ENCODE measurements around the gene ANKRD33.

The ANKRD33 gene

DNA sequence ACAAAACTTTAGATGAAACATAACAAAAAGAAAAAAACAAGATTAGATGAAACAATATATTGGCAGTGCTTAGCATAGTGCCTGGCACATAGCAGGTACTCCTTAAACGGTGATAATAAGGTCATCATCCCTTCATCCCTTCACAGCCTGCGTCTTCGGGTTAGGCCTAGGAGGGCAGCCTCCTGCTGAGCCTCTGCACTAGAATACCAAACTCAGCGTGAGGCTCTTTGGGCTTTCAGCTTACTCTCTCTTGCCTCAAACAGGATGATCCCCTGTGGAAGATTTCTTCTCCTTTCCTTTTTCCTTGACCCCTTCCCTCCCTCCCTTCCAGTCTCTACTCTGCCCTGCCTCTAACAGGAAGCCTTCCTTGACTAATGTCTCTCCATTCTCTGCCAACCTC is 25.0 kb upstream of the ANKRD33 start:
- DNase-seq, result no peak

DNA sequence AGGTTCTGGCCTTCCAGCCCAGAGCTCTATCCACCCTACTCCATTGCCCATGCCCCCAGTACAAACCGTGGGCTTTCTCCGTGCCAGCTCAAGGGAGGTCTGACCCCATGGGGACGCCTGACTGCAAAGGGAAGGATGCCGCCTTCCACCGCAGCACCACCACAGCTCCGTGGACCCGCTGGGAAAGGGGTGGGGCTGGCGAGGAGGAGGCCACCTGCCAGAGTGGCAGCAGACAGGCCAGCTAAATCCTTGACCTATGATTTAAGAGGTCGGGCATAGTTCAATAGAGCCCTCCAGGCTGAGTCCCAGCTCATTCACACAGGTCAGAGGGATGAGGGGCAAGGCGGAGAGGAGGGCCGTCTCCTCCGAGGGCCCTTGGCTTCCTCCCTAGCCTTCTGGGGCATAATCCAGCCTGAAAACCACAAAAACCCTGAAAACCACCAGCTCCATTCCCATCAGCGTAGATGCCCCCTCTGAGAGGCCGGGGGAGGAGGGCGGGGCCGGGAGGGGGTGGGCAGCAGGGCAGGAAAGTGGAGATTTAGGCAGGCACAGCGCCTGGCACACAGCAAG is 24.5 kb upstream of the ANKRD33 start:
- DNase-seq, result no peak

DNA sequence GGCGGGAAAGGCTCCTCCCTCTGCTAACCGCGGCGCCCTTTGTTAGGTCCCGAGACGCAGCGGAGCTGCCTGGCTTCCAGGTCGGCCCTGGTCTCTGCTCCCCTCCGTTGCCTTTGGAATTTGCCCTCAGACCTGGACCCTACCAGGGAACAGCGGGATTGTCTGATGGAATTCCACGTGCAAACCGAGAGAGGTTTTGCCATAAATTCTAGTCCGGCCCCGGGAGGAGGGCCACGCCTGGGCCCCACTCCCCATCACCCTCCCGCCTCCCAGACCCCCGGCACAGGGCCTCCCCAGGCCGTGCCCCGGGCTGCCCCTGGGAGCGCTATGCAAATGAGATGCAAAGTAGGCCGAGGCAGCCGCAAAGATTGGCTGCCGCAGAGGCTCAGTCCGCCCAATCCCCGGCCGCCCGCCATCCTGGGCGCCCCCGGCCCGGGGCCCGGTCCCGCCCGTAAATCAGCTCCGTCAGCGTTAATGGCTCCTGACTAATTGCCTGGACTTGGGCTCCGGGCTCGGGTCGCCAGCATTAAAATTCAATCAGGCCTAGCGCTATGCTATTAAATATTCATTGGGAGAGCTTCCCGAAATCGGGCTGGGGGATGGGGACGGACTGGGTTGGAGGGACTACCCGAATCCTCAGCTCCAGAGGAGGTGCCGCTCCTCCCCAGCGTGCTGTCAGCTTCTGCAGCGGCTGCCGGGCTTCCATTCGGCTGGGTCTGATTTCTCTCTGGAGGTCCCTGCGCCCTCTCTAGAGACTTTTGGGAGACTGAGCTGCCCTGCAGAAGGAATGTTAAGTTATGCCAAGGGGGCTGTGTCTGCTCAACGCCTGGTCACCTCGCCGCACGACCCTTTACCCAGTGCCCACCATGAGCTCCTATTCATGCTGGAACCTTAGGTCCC is 23.7 kb upstream of the ANKRD33 start:
- no peak for DNase-seq

DNA sequence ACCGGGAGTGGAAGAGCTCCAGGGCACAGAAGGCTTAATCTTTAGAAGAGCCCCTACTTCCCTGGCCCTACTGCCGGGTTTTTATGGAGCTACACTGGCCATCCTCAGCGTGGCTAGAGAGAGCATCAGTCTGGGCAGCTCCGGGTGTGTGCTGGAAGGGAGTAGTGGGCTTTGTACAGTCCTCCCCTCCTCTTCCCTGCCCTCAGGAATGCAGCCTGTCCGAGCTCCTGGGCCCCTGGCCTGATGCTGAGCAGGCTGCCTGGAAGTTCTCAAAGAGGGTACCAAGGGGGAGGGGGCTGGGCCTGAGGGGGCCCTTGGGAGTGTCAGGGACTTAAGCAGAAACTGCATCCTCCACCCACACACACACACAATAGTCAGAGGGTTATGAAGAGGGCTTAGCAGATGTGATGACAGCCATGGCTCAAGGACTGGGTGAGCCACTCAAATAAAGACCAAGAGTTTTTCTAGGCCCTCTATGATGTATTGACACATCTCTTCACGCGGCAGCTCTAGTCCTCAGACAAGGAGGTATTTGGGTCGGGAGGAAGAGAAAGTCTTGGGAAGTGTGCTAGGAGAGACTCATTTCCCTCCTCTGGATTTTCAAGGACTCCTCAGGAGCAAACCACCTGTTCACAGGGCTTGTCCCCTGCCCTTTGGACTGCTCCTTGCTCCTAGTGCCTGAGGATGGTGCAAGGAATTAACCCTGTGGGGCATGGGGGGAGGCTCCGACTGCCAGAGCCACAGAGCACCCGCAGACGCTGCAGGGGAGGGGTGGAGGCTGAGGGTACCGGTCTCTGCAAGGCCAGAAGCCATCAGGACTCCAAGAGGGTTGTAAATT is 22.9 kb upstream of the ANKRD33 start:
- no peak for DNase-seq

DNA sequence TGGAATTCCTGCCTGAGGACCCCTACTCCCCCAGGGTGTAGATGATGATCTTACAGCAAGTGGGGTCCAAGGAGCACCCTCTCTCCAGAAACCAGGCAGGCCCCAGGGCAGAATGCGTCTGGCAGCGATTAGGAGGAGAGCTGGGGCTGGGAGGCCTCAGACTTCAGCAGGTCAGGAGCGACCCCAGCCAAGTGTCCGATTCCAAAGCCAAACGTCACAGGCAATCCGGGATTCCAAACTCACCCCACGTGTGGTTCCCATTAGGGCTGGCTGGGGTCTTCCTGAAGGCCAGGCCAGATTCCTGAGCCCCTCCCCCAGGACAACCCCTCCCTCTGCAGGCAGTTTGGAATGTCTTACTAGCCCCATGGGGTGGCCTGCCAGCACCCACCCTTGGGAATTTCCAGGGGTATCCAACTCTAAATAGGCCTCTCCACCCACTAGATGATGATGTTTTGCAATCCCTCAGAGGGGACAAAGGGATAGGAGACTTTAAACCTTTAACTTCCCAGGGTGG is 22.1 kb upstream of the ANKRD33 start:
- DNase-seq, result no peak

DNA sequence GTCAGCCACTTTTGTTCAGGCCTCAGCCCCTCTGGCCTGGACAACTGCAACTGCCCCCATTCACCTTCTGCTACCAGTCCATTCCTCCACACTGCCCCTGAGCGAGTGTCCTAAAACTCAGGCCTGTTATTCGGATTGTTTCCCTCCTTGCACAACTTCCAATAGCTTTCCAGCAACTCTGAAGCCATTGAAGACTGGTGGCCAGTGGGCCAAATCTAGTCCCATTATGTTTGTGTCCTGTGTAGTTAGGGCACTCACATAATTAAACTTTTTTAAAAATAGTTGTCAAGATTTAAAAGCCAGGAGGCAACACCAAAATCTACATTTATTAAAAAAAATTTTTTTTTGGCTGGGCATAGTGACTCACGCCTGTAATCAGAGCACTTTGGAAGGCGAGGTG is 21.6 kb upstream of the ANKRD33 start:
- no peak for DNase-seq

DNA sequence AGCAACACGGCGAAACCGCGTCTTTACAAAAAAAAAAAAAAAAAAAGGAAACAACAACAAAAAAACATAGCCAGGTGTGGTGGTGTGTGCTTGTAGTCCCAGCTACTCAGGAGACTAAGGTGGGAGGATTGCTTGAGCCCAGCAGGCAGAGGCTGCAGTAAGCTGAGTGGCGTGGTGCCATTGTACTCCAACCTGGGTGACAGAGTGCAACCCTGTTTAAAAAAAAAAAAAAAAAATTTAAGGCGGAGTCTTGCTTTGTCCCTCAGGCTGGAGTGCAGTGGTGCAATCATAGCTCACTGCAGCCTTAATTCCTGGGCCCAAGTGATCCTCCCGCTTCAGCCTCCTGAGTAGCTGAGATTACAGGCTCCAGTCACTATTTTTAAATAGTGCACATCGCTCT is 21.1 kb upstream of the ANKRD33 start:
- no peak for DNase-seq

DNA sequence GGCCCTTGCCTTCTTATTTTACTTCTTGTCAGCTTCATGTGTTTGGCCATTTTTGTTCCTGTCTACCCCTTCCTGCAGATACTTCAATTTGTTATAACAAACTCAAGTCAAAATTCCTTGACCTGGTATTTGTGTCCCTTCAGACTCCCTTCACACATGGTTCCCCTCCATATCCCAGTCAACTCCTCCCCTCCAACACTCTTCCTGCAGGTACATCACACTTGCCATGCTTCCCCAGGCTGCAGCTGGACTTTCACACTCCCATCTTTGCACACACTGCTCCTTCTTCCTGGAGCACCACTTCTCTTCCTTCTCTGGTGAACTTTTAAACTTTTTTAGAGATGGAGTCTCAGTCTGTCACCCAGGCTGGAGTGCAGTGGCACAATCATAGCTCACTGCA is 20.5 kb upstream of the ANKRD33 start:
- no peak for DNase-seq

DNA sequence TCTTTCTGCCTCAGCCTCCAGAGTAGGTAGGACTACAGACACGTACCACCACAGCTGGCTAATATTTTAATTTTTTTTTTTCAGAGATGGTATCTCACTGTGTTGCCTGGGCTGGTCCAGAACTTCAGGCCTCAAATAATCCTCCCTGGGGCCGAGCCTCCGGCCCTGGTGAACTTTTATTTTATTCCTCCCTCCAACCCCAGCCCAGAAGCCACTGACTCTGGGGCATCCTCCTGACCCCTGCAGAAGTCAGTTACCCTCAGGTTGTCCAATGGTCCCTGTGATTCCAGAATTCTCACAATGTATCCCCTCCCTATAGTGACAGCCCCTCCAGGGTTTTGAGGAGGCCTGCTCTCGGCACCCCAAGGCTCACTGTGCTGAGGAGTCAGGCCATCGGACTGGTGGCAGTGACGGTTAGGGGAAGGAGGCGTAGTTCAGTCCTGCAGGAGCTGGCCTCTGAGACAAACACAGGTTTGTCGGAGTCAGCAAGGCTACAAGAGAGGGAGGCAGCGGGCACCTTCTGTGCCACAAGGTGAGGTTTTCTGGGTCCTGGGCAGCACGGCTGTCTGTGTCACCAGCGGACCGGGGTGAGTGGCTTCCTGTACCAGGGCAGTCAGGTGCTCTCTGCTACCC is 20.0 kb upstream of the ANKRD33 start:
- DNase-seq, result no peak

DNA sequence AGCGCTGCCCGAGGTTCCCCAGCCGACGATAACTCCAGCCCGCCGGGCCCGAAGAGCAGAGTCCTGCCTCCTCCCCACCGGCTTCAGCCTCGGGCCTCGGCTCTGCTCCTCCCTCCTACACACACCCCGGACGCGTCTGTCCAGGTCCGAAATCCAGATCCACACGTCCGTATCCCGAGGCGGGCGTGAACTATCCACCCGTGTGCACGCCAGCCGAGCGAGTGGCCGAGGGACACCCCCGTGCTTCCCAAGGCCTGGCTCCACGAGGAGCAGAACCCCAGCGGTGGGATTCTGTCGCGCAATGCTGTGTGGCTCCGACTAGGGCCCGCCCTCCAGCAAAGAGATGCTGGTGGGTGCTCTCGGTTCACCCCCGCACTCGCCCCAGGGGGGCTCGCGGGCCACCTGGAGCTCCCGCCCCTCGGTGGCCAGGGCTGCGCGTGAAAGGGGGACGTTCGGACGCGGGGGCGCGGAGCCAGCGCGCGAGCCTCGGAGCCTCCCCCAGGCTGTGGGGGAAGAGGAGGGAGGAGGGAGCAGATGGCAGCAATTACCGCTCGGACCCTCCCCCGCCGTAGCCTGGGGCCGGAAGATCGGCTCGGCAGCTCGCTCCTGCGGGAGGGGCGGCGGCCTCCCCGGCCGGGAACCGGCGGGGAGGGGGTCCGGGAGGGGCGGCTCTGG is 18.9 kb upstream of the ANKRD33 start:
- no peak for DNase-seq

DNA sequence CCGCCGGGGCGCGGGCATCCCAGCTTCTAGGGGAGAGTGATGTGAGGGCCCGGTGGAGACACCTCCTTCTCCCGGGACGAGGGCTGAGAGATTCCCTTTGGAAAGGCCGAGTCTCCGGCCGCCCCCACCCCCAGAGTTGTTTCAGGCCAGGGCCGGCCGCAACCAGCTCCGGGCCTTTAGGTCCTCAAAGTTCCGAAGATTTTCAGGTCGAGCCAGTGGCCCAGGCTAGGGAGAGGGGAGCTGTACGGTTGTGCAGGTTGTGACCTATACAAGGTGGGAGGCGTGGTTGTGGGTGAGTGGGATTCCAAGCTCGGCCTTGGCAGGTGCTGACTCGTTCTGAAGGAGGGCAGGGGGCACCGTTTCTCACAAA is 18.4 kb upstream of the ANKRD33 start:
- DNase-seq, result no peak

DNA sequence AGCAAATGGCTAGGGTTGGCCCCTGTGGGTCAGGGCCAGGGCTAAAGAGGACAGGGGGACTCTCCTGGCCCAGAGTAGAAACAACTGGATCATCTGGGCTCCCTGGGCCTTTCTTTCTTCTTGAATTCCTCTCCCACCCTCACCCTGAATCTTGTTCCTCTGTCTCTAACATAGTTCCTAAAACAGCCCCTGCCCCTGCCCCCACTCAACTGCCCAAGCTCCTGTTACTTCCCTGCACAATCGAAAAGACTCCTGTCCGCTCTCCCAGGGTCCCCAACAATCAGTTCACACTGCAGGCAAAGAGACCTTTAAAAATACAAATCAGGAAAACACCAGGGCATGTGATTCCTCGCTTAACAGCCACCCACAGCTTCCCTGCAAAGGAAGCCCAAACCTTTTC is 18.0 kb upstream of the ANKRD33 start:
- no peak for DNase-seq

DNA sequence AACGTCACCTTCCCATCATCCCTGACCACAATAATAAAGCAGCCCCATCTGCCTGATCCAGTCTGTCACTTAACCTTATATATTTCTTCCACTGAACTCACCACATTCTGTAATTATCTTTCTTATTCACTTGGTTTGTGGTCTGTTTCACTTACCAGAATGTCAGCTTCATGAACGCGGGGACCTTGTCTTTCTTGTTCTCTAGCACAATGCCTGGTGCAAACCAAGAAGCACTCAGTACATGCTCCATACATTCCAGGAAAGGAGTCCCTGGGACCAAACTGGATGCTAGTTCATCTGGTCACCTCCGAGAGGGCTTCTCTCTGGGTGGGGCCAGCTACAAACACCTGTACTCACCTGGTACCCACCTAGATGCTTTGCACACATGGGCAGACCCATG is 17.4 kb upstream of the ANKRD33 start:
- DNase-seq, result no peak

DNA sequence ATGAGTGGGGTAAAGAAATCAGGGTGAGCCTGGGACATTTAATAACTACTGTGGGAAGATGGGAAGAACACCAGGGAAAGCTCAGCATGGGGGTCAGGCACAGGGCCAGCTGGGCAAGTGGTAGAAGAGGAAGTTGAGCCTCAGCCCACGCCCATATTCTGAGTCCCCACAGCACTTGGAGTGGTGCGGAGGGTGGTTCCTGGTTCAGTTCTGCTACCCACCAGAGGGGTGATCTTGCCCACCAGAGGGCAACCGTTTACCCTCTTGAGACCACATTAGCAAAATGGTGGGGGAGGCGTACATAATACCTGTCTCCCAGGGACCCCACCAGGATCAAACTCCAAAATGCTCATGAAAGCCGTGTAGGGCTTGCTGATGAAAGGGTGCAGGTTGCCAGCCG is 16.8 kb upstream of the ANKRD33 start:
- DNase-seq, result no peak

DNA sequence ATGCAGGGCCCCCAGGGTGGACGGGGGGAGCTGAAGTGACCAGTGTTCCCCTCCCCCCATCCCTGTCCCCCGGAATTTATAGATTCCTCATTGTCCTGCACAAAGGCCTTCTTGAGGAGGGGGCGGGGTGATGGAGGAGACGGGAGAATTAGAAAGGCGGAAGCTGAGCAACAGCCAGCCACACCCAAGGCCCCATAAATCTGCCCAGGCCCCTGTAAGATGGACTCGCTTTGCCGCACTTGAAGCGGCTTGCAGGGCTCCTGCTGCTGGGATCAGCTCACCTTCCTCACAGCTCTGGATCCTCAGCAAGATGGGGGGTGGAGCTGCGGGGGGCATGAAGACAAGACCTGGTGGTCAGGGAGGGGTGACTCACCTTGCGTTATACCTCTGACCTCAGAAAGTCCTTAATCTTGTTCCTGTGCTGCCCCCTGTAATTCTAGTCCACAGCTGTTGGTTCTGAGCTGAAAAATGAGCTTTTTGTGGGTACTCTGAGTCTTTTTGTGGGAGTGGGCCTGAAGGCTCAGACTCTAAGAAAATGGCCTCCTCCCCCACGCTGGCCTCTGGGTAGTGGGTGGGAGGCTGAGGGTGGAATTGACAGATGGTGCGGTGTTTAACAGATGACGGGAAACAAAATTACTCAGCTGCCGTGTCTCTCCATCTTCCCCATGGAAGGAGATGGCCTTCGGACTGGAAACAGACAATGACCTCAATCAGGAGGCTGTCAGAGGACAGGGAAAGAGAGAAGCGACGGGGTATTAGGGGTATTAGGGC is 15.8 kb upstream of the ANKRD33 start:
- DNase-seq, result no peak

DNA sequence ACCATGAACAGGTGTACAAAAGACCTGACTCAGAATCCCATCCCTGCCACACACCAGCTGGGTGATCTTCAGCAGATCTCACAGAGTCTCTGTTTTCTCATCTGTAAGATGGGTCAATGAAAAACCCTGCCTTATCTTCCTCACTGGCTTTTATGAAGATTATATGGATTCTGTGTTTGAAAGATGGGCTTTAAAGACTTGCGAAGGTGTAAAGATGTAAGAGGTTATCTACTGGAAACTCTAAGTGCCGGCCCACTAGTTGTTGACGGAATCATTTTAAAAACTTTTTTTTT is 15.3 kb upstream of the ANKRD33 start:
- DNase-seq, result no peak

DNA sequence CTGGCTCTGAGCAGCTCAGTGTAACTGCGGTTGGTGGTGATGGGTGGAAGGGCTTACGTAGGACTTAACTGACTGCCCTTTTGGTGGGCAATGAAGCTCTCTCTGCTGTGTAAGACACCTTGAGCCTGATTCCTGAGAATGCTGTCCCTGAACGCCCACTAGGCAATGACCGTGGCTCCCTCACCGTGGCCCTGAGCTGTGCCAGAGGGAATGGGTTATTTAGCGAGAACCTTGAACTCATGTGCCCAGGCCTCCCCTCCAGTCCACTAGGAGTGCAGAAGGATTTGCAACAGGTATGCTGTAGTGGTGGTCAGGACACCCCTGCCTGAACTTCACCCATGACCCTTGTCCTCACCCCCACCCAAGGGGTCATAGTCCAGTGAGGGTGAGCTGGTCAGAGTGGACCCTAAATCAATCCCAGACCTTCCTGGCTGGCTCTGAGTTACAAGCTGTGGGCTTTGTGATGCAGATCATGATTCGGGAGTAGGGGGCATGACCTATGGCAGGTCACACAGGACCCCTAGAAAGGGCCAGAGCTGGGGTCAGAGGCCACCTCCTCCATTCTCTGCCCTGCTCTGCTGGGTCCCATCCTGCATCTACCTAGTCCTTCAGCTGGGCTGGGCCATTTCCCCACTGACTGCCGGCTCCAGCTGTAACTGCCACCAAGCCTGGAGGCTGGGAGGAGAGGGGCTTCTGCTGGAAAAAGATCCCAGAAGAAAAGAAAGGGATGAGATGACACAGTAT is 14.5 kb upstream of the ANKRD33 start:
- no peak for DNase-seq

DNA sequence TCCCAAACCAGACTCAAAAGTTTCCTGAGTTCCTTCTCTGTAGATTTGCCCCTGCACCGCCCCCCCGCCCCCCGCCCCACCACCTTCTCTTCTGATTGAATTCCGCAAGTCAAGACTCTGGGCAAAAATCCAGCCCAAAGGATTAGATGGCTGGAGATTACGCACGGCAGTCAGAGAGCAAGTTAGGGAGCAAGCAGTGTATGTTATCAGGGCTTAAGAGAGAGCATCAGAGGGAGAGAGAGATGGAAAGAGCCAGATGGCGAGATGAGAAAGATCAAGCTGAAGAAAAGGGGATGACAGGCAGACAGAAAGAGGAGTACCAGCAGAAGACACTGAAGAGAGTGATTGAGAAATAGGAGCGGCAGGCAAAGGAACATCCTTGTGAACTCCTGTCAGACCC is 13.9 kb upstream of the ANKRD33 start:
- DNase-seq, result no peak

DNA sequence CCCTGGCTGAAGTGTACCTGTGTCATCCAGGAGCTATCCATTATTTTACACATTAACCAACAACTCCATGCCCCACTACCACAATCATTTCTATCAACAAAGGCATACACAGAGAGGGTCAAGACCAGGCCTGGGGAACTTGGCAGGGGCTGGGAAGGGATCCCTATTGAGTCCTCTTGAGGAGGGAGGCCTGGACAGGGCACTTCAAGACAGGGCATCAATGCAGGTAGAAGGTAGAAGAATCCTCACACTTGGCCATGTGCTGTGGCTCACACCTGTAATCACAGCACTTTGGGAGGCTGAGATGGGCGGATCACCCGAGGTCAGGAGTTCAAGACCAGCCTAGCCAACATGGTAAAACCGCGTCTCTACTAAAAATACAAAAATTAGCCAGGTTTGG is 13.4 kb upstream of the ANKRD33 start:
- no peak for DNase-seq

DNA sequence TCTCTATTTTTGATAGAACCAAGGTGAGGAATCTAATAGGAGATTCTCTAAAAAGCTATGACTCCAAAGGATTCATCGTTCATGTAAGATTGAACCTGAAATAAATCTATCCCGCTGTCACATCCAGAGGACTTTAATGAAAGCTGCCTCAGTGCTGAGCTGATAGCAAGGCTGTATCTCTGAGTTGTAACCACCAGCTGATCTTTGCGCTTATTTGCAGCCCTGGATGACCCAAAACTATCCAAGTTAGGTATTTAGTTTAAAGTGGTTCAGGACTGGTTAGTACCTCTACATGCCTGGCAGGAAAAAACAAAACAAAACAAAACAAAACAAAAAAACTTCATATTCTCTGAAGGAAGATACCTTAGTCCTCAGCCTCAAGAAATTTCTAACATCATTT is 8.8 kb upstream of the ANKRD33 start:
- no peak for DNase-seq

DNA sequence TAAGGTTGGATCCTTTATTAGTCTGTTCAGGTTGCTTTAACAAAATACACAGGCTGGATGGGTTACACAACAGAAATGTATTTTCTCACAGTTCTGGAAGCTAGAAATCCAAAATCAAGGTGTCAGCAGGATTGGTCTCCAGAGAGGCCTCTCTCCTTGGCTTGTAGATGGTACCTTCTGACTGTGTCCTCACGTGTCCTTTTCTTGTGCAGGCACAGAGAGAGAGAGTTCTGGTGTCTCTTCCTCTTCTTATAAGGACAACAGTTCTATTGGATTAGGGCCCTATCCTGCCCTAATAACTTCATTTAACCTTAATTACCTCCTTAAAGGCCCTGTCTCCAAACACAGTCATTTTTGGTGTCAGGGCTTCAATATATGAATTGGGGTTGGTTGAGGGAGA is 4.6 kb upstream of the ANKRD33 start:
- no peak for DNase-seq

All from SHP77 treated with DMSO at 0.1 percent for 48 hours (cell line).